Fibroblast of lung (primary cell): ENCODE results near the gene SUPT3H. TPM values are rescaled to one million over a fixed set of nuclear protein-coding genes. Genes with fewer than 3 reads are reported as not detected.
"Not testable (repeated sequence)": the region's sequence is repeated elsewhere in the genome, so short reads cannot be mapped to it uniquely, and the experiment has no call there.

Experiments
- DNase-seq, 2 donors: peaks; one replicate each; pipeline versions ENCODE4 v3.0.0 to v3.0.0-alpha.2; 2010; ENCODE audit warnings: low read depth in 2 of 2
- H2AFZ ChIP-seq: 2 replicates; pipeline ENCODE4 v1.5.1; 2012; ENCODE audit warnings: low read length, control low read depth, inconsistent platforms
- H3K27ac ChIP-seq: 2 replicates; pipeline ENCODE4 v1.5.1; 2011; ENCODE audit warnings: low read length, control low read depth; ENCODE audit not compliant: insufficient read depth
- H3K27me3 ChIP-seq: 2 replicates; pipeline ENCODE4 v1.5.1; 2011; ENCODE audit warnings: mild to moderate bottlenecking, low read length; ENCODE audit not compliant: control insufficient read depth, insufficient read depth
- H3K36me3 ChIP-seq: 2 replicates; pipeline ENCODE4 v1.5.1; 2011; ENCODE audit warnings: low read length; ENCODE audit not compliant: control insufficient read depth, insufficient read depth
- H3K4me1 ChIP-seq: 2 replicates; pipeline ENCODE4 v1.5.1; 2011; ENCODE audit warnings: low read length; ENCODE audit not compliant: control insufficient read depth, insufficient read depth; ENCODE audit errors: extremely low read depth
- H3K4me2 ChIP-seq: 2 replicates; pipeline ENCODE4 v1.5.1; 2011; ENCODE audit warnings: low read length, control low read depth; ENCODE audit not compliant: insufficient read depth; ENCODE audit errors: extremely low read depth
- H3K4me3 ChIP-seq, 4 experiments: fragments of 200-600 bp in 1 of 4; sonication (generic) in 1 of 4; replicated peaks in 1 of 4; 2 replicates each; pipeline ENCODE4 v1.5.1; 2011 to 2016; ENCODE audit warnings: low read length in 4 of 4, low read depth in 3 of 4, mild to moderate bottlenecking in 3 of 4, control low read depth in 2 of 4, inconsistent platforms in 1 of 4, mixed read lengths in 1 of 4; ENCODE audit not compliant: insufficient read depth in 1 of 4; ENCODE audit errors: control extremely low read depth in 1 of 4
- H3K79me2 ChIP-seq: 2 replicates; pipeline ENCODE4 v1.5.1; 2012; ENCODE audit warnings: mild to moderate bottlenecking, low read length, inconsistent platforms; ENCODE audit not compliant: control insufficient read depth, insufficient read depth
- H3K9ac ChIP-seq: 2 replicates; pipeline ENCODE4 v1.5.1; 2011; ENCODE audit warnings: mild to moderate bottlenecking, low read length, control low read depth; ENCODE audit not compliant: insufficient read depth
- H3K9me3 ChIP-seq: 2 replicates; pipeline ENCODE4 v1.5.1; 2012; ENCODE audit warnings: low read depth, low read length; ENCODE audit not compliant: control insufficient read depth, insufficient read depth
- H4K20me1 ChIP-seq: 2 replicates; pipeline ENCODE4 v1.5.1; 2011; ENCODE audit warnings: low read length; ENCODE audit not compliant: control insufficient read depth, insufficient read depth; ENCODE audit errors: extremely low read depth
- EZH2 ChIP-seq: IDR thresholded peaks from 2 replicates; pipeline ENCODE4 v1.5.1; 2012; ENCODE audit warnings: low read length, control low read depth, mild to moderate bottlenecking; ENCODE audit errors: missing control alignments
- polyA plus RNA-seq, 2 donors: library from polyadenylated mRNA; depleted of rRNA in 1 of 2; stranded (reverse) in 1 of 2; unstranded in 1 of 2; fragments of >200 nt; gene quantifications; 2 replicates each; pipeline ENCODE4 v1.2.1, GENCODE V29; 2011 to 2012; ENCODE audit warnings: missing spikeins in 1 of 2
- total RNA-seq: library from RNA; depleted of rRNA; stranded (reverse); fragments of >200 nt; gene quantifications from 2 replicates; pipeline ENCODE4 v1.2.1, GENCODE V29; 2014
- TF ChIP-seq, protein P1 (sequence below), 2 donors: IDR thresholded peaks in 1 of 2; conservative IDR thresholded peaks in 1 of 2; 1 replicate in 1 of 2; 2 replicates in 1 of 2; pipeline ENCODE4 v1.5.1; 2011 to 2012; ENCODE audit warnings: low read length in 2 of 2, control low read depth in 1 of 2, inconsistent platforms in 1 of 2, low read depth in 1 of 2, mild to moderate bottlenecking in 1 of 2

The SUPT3H gene
- total and polyA plus RNA-seq, 2 donors (not counting 1 experiment from before 2014, with no cell fraction given), result 8.3 to 8.5 TPM

DNA sequence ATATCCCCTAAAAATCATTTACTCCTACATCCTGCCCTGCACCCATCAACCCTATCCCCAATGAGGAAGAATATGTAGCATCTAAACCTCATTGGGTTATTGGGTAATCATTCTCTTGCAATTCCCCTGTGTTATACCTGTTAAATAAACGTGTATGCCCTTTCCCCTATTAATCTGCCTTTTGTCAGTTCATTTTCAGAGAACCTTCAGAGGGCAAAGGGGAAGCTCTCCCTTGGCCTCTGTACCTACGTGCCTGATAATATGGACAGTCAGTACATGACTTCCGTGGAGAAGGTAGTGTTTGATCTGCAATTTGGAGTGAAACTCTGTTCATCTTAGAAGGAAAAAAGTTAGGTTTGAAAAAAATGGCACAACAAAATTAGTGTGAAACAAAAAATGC is 223.1 kb downstream of the SUPT3H start:
- H3K27ac ChIP-seq, result no peak overlapping the region
- H2AFZ ChIP-seq, result no peak overlapping the region
- no peaks in the 10 kb centered on the region for H3K36me3 ChIP-seq
- no peaks in the 10 kb centered on the region for H4K20me1 ChIP-seq
- H3K4me3 ChIP-seq, result no peak overlapping the region
- no peak for DNase-seq
- no peaks in the 10 kb centered on the region for H3K9me3 ChIP-seq
- no peak overlapping the region for H3K4me2 ChIP-seq
- no peaks in the 10 kb centered on the region for H3K27me3 ChIP-seq
- no peaks in the 10 kb centered on the region for H3K79me2 ChIP-seq
- TF ChIP-seq EZH2, result no peak
- TF ChIP-seq, protein P1, sequence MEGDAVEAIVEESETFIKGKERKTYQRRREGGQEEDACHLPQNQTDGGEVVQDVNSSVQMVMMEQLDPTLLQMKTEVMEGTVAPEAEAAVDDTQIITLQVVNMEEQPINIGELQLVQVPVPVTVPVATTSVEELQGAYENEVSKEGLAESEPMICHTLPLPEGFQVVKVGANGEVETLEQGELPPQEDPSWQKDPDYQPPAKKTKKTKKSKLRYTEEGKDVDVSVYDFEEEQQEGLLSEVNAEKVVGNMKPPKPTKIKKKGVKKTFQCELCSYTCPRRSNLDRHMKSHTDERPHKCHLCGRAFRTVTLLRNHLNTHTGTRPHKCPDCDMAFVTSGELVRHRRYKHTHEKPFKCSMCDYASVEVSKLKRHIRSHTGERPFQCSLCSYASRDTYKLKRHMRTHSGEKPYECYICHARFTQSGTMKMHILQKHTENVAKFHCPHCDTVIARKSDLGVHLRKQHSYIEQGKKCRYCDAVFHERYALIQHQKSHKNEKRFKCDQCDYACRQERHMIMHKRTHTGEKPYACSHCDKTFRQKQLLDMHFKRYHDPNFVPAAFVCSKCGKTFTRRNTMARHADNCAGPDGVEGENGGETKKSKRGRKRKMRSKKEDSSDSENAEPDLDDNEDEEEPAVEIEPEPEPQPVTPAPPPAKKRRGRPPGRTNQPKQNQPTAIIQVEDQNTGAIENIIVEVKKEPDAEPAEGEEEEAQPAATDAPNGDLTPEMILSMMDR (conservative IDR thresholded peaks at IDR 0.05 in 1 of 2, IDR thresholded peaks at IDR 0.05 in 1 of 2; ENCODE audit: low read depth in 1 of 2, low read length in 2 of 2), result no peak
- no peaks in the 10 kb centered on the region for H3K4me1 ChIP-seq
- H3K9ac ChIP-seq, result no peak overlapping the region

DNA sequence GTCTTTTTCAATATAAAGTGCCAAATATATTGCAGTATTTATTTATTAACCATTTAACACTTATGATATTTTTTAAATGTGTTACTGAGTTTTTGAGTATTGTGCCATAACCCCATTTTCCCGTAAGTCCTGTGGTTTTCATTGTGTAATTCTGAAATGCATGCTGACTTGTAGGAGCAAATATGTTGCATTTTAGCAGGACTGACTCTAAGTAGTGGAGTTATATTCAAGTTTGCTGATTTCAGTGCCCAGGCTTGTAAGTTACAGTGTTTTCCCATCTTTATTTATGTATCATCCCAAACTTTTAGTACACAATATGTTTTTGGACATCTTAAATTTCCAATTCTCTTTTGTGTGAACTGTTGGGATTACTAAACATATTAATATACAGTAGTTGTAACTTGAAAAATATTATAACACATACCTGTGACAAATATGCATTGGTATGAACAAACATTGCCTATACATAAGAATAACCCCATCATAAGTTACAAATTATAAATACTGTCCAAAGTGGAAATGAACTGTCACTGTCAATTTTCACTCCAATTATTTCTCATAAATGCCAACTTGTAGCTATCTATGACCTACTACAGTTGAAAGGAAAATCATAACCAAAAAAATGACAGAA is 228.9 kb downstream of the SUPT3H start:
- H3K9ac ChIP-seq, result no peak overlapping the region

DNA sequence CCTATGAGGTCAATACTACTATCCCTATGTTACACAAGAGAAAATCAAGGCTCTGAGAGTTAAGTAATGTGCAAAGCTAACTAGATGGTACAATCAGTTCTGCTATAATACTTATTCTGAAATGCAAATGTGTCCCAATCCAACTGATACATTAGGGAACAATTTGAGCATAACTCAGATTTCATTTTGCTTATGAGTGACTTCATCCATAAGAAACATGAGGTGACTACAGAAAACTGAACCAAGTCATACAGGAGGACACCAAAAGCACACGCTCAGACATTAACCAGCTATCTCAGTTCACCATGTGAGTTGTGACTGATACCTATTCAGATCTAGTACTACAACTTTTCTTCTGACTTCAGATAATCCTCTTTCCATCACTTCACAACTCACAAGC is 229.5 kb downstream of the SUPT3H start:
- TF ChIP-seq, protein P1 (conservative IDR thresholded peaks at IDR 0.05 in 1 of 2, IDR thresholded peaks at IDR 0.05 in 1 of 2; ENCODE audit: low read depth in 1 of 2, low read length in 2 of 2), result no peak
- TF ChIP-seq EZH2, result no peak
- Histone ChIP-seq H3K27ac (no peak overlapping the region), H4K20me1 (no peaks in the 10 kb centered on the region), H3K4me1 (no peaks in the 10 kb centered on the region), H3K27me3 (no peaks in the 10 kb centered on the region), H3K4me2 (no peak overlapping the region), H3K9ac (no peak overlapping the region), H2AFZ (no peak overlapping the region), H3K4me3 (no peak overlapping the region), H3K79me2 (no peaks in the 10 kb centered on the region), H3K9me3 (no peaks in the 10 kb centered on the region), H3K36me3 (no peaks in the 10 kb centered on the region)
- peak; percentile 12 to 37 for DNase-seq

More for the DNA sequence above, 228.9 kb downstream of the SUPT3H start:
- Histone ChIP-seq H4K20me1 (no peaks in the 10 kb centered on the region), H3K27me3 (no peaks in the 10 kb centered on the region), H3K79me2 (no peaks in the 10 kb centered on the region), H3K36me3 (no peaks in the 10 kb centered on the region), H3K4me3 (no peak overlapping the region), H2AFZ (no peak overlapping the region), H3K4me2 (no peak overlapping the region), H3K4me1 (no peaks in the 10 kb centered on the region), H3K9me3 (no peaks in the 10 kb centered on the region), H3K27ac (no peak overlapping the region)
- DNase-seq, result peak; percentile 68 to 74
- TF ChIP-seq, protein P1 (conservative IDR thresholded peaks at IDR 0.05 in 1 of 2, IDR thresholded peaks at IDR 0.05 in 1 of 2; ENCODE audit: low read depth in 1 of 2, low read length in 2 of 2), result no peak
- no peak for TF ChIP-seq EZH2

DNA sequence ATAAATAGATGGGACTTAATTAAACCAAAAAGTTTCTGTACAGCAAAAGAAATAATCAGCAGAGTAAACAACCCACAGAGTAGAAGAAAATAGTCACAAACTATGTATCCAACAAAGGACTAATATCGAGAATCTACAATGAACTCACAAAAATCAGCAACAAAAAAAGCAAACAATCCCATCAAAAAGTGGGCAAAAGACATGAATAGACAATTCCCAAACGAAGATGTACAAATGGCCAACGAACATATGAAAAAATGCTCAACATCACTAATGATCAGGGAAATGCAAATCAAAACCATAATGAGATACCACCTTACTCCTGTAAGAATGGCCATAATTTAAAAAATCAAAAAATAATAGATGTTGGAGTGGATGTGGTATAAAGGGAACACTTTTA is 232.1 kb downstream of the SUPT3H start:
- H4K20me1 ChIP-seq, H3K9me3 ChIP-seq, H2AFZ ChIP-seq, H3K4me2 ChIP-seq, H3K4me3 ChIP-seq, DNase-seq, H3K4me1 ChIP-seq, H3K27ac ChIP-seq, H3K9ac ChIP-seq, H3K27me3 ChIP-seq, H3K36me3 ChIP-seq, H3K79me2 ChIP-seq: not testable (repeated sequence)
